SK-N-SH (cell line): ENCODE measurements around the gene ZDHHC5. TPM values are rescaled to one million over a fixed set of nuclear protein-coding genes. Genes with fewer than 3 reads are reported as not detected.
A peak's percentile ranks its signal among the peaks of the same experiment; 100 is the strongest.

Experiments used
- CTCF ChIA-PET: fragments of 300-600, 350-600 bp; formaldehyde crosslinking; extraction: SDS; loops from one replicate; lab custom pipeline; 2021; lab: Yijun Ruan, JAX
- POLR2A ChIA-PET: fragments of 350-600 bp; sonication (Branson Sonifier 250); formaldehyde crosslinking; extraction: SDS; loops from one replicate; lab custom pipeline; 2020; ENCODE audit warnings: antibody characterized with exemption, inconsistent platforms; lab: Yijun Ruan, JAX
- DNase-seq: peaks from one replicate; pipeline ENCODE4 v3.0.0; 2012
- H2AFZ ChIP-seq: fragments of 200-600 bp; sonication (generic); 2 replicates; pipeline ENCODE4 v1.8.1; 2016; ENCODE audit warnings: antibody characterized with exemption, mild to moderate bottlenecking, low read depth
- H3F3A ChIP-seq: fragments of 200-600 bp; sonication (generic); replicated peaks from 2 replicates; pipeline ENCODE3; 2016; ENCODE audit warnings: antibody characterized with exemption, mild to moderate bottlenecking; ENCODE audit not compliant: insufficient read depth
- H3K27ac ChIP-seq, 2 experiments: fragments of 200-500 bp in 1 of 2; fragments of 200-600 bp in 1 of 2; sonication (Bioruptor generic) in 1 of 2; sonication (generic), shearing (Covaris generic) in 1 of 2; 2 replicates each; pipeline versions ENCODE4 v1.5.1 to v1.6.1; 2014 to 2016; ENCODE audit warnings: low read depth in 2 of 2, inconsistent platforms in 1 of 2, low read length in 1 of 2, mild to moderate bottlenecking in 1 of 2, mixed read lengths in 1 of 2
- H3K27me3 ChIP-seq: fragments of 200-600 bp; sonication (generic), shearing (Covaris generic); 2 replicates; pipeline ENCODE4 v1.6.1; 2016; ENCODE audit warnings: mixed run types; ENCODE audit not compliant: insufficient read depth
- H3K36me3 ChIP-seq, 2 experiments: fragments of 200-500 bp in 1 of 2; fragments of 200-600 bp in 1 of 2; sonication (Bioruptor generic) in 1 of 2; sonication (generic) in 1 of 2; replicated peaks in 1 of 2; 2 replicates each; pipeline versions ENCODE3 to v1.5.1; 2014 to 2016; ENCODE audit warnings: low read length in 1 of 2, mild to moderate bottlenecking in 1 of 2; ENCODE audit not compliant: insufficient read depth in 2 of 2, control insufficient read depth in 1 of 2
- H3K4me1 ChIP-seq, 2 experiments: fragments of 200-500 bp in 1 of 2; fragments of 200-600 bp in 1 of 2; sonication (Bioruptor generic) in 1 of 2; sonication (generic), shearing (Covaris generic) in 1 of 2; 2 replicates each; pipeline versions ENCODE4 v1.5.1 to v1.6.1; 2014 to 2016; ENCODE audit warnings: low read depth in 1 of 2, low read length in 1 of 2, mixed run types in 1 of 2; ENCODE audit not compliant: insufficient read depth in 2 of 2, control insufficient read depth in 1 of 2
- H3K4me2 ChIP-seq: fragments of 200-600 bp; sonication (generic), shearing (Covaris generic); 2 replicates; pipeline ENCODE4 v1.6.1; 2017; ENCODE audit warnings: mixed run types
- H3K4me3 ChIP-seq, 2 experiments: fragments of 200-500 bp in 1 of 2; fragments of 200-600 bp in 1 of 2; sonication (Bioruptor generic) in 1 of 2; sonication (generic), shearing (Covaris generic) in 1 of 2; 2 replicates each; pipeline versions ENCODE4 v1.5.1 to v1.8.1; 2014 to 2016; ENCODE audit warnings: low read depth in 2 of 2, inconsistent platforms in 1 of 2, low read length in 1 of 2, mild to moderate bottlenecking in 1 of 2, mixed read lengths in 1 of 2, moderate library complexity in 1 of 2
- H3K79me2 ChIP-seq: fragments of 200-600 bp; sonication (generic); 2 replicates; pipeline ENCODE4 v1.8.1; 2017; ENCODE audit warnings: mild to moderate bottlenecking; ENCODE audit not compliant: insufficient read depth
- H3K9ac ChIP-seq: fragments of 200-600 bp; sonication (generic); 2 replicates; pipeline ENCODE4 v1.6.1; 2017; ENCODE audit warnings: mixed run types
- H3K9me2 ChIP-seq: fragments of 200-600 bp; sonication (generic); 2 replicates; pipeline ENCODE4 v1.6.1; 2017; ENCODE audit warnings: mixed run types
- H3K9me3 ChIP-seq: fragments of 200-600 bp; sonication (generic); 2 replicates; pipeline ENCODE4 v1.6.1; 2017; ENCODE audit warnings: mixed run types, mild to moderate bottlenecking, moderate library complexity
- H4K20me1 ChIP-seq: fragments of 200-600 bp; sonication (generic); 2 replicates; pipeline ENCODE4 v1.6.1; 2017; ENCODE audit warnings: mild to moderate bottlenecking, mixed run types; ENCODE audit not compliant: insufficient read depth
- CHD2 ChIP-seq: fragments of 150-350 bp; IDR thresholded peaks from 2 replicates; pipeline ENCODE4 v1.6.1; 2018; ENCODE audit warnings: low read length; ENCODE audit not compliant: partially characterized antibody
- ELF1 ChIP-seq: IDR thresholded peaks from 2 replicates; pipeline ENCODE4 v1.4.0; 2012
- EP300 ChIP-seq, 2 experiments: IDR thresholded peaks; 2 replicates each; pipeline versions ENCODE4 v1.4.0 to v1.6.1; 2012; ENCODE audit warnings: borderline replicate concordance in 1 of 2, low read depth in 1 of 2, low read length in 1 of 2
- EZH2phosphoT487 ChIP-seq: fragments of 200-600 bp; sonication (generic); IDR thresholded peaks from 2 replicates; pipeline ENCODE4 v1.6.1; 2017; ENCODE audit warnings: low read depth, mixed run types, mild to moderate bottlenecking, antibody characterized with exemption, moderate library complexity, borderline replicate concordance
- FOXM1 ChIP-seq: IDR thresholded peaks from 2 replicates; pipeline ENCODE4 v1.4.0; 2012; ENCODE audit warnings: low read depth, mild to moderate bottlenecking
- GABPA ChIP-seq: IDR thresholded peaks from 2 replicates; pipeline ENCODE4 v1.4.0; 2012; ENCODE audit warnings: low read depth, mild to moderate bottlenecking
- JUND ChIP-seq: IDR thresholded peaks from 2 replicates; pipeline ENCODE4 v1.4.0; 2012
- MEF2A ChIP-seq: IDR thresholded peaks from 2 replicates; pipeline ENCODE4 v1.4.0; 2012; ENCODE audit warnings: low read depth, borderline replicate concordance
- NFIC ChIP-seq: IDR thresholded peaks from 2 replicates; pipeline ENCODE4 v1.4.0; 2012; ENCODE audit warnings: borderline replicate concordance
- NRF1 ChIP-seq: IDR thresholded peaks from 2 replicates; pipeline ENCODE4 v1.6.1; 2012; ENCODE audit warnings: low read depth, mild to moderate bottlenecking, low read length
- RAD21 ChIP-seq: IDR thresholded peaks from 2 replicates; pipeline ENCODE4 v1.6.1; 2012; ENCODE audit warnings: mild to moderate bottlenecking, low read length
- RCOR1 ChIP-seq: fragments of 150-350 bp; IDR thresholded peaks from 2 replicates; pipeline ENCODE4 v1.6.1; 2017; ENCODE audit warnings: antibody characterized with exemption, low read length
- SIN3A ChIP-seq: IDR thresholded peaks from 2 replicates; pipeline ENCODE4 v1.6.1; 2012; ENCODE audit warnings: low read depth, mild to moderate bottlenecking, low read length, moderate library complexity, borderline replicate concordance
- TAF1 ChIP-seq: IDR thresholded peaks from 2 replicates; pipeline ENCODE4 v1.6.1; 2012; ENCODE audit warnings: low read depth, mild to moderate bottlenecking, low read length, moderate library complexity, borderline replicate concordance
- TEAD4 ChIP-seq: IDR thresholded peaks from 2 replicates; pipeline ENCODE4 v1.4.0; 2012; ENCODE audit warnings: mild to moderate bottlenecking, borderline replicate concordance; ENCODE audit not compliant: insufficient read depth
- ZBTB33 ChIP-seq: IDR thresholded peaks from 2 replicates; pipeline ENCODE4 v1.4.0; 2012; ENCODE audit warnings: low read depth, borderline replicate concordance
- WGBS: methylation state at CpG from one replicate; pipeline ENCODE4 v1.1.6; 2017; ENCODE audit warnings: low lambda C conversion rate; 5-methylcytosine and 5-hydroxymethylcytosine counted together
- polyA plus RNA-seq, 3 experiments: library from polyadenylated mRNA; depleted of rRNA; stranded (reverse); fragments of >200 nt; gene quantifications; 2 replicates each; pipeline ENCODE4 v1.2.3, GENCODE V29; 2012
- TF ChIP-seq, protein P1 (sequence below): fragments of 200-600 bp; sonication (generic); IDR thresholded peaks from 2 replicates; pipeline ENCODE4 v1.6.1; 2017; ENCODE audit warnings: antibody characterized with exemption, mild to moderate bottlenecking, moderate library complexity

The ZDHHC5 gene
- polyA plus RNA-seq, 1 of the 3 experiments (the other 2 are of a cell fraction) = 46.6 TPM

- H2AFZ ChIP-seq = no peak overlapping the region
- H3K9me2 ChIP-seq = no peaks in the 10 kb centered on the region
- DNase-seq = no peak
- H3K79me2 ChIP-seq = peaks cover 52% of the 10 kb centered on the region
- 82% methylated on average over 9 of the region's 9 CpGs for WGBS
- POLR2A ChIA-PET = interaction anchor here (3.0 kb wide), 1 partner anchor 72 kb away, joined by 24 read pairs; the partner anchor contains the start of gene UBE2L6
- H3K27ac ChIP-seq = no peak overlapping the region; a peak in 1 of 4 replicates
- peaks cover 35% of the 10 kb centered on the region for H4K20me1 ChIP-seq
- H3K9ac ChIP-seq = peak overlapping the region; percentile 99; the same call in 1 of the 2 replicates
- peaks cover 0 to 3% of the 10 kb centered on the region in 2 experiments for H3K36me3 ChIP-seq
- H3K4me1 ChIP-seq = peaks cover 14 to 18% of the 10 kb centered on the region in 2 experiments; a peak in 3 of 4 replicates
- CTCF ChIA-PET = interaction anchor here (1.1 to 17.7 kb wide), 12 partner anchors 9 to 295 kb away, joined by 3 to 326 read pairs (median 8); partner anchors contain the start of genes SERPING1, UBE2L6 and YPEL4
- no peak for TF ChIP-seq GABPA
- TF ChIP-seq MEF2A = no peak
- no peak for TF ChIP-seq RAD21
- TF ChIP-seq TEAD4 = no peak
- no peak for TF ChIP-seq FOXM1
- TF ChIP-seq ELF1 = no peak
- no peak for TF ChIP-seq NFIC
- no peak for TF ChIP-seq TAF1
- TF ChIP-seq SIN3A = no peak
- no peak for TF ChIP-seq NRF1
- TF ChIP-seq EP300 (IDR thresholded peaks at IDR 0.05; ENCODE audit: borderline replicate concordance in 1 of 2, low read depth in 1 of 2, low read length in 1 of 2) = no peak
- no peak for TF ChIP-seq CHD2
- TF ChIP-seq, protein P1, sequence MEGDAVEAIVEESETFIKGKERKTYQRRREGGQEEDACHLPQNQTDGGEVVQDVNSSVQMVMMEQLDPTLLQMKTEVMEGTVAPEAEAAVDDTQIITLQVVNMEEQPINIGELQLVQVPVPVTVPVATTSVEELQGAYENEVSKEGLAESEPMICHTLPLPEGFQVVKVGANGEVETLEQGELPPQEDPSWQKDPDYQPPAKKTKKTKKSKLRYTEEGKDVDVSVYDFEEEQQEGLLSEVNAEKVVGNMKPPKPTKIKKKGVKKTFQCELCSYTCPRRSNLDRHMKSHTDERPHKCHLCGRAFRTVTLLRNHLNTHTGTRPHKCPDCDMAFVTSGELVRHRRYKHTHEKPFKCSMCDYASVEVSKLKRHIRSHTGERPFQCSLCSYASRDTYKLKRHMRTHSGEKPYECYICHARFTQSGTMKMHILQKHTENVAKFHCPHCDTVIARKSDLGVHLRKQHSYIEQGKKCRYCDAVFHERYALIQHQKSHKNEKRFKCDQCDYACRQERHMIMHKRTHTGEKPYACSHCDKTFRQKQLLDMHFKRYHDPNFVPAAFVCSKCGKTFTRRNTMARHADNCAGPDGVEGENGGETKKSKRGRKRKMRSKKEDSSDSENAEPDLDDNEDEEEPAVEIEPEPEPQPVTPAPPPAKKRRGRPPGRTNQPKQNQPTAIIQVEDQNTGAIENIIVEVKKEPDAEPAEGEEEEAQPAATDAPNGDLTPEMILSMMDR = no peak
- TF ChIP-seq RCOR1 = no peak
- TF ChIP-seq EZH2phosphoT487 = no peak
- TF ChIP-seq ZBTB33 = no peak
- TF ChIP-seq JUND = no peak
- H3K4me3 ChIP-seq = peak overlapping the region; percentile 86 to 99; a peak in 3 of 4 replicates
- no peaks in the 10 kb centered on the region for H3K27me3 ChIP-seq
- no peaks in the 10 kb centered on the region for H3K9me3 ChIP-seq
- peak overlapping the region; percentile 99 for H3K4me2 ChIP-seq
- H3F3A ChIP-seq = peaks cover 8% of the 10 kb centered on the region
Observed at GRCh38 chr11:57640068-57640800, 27.7 kb upstream of the ZDHHC5 start.
